Trophoblast cell (in vitro differentiated cells and primary cell): ENCODE measurements around the gene CAMK1G.

Experiments used
- DNase-seq, 2 donors: peaks; one replicate each; pipeline ENCODE4 v3.0.0-alpha.2; 2016
- H2AFZ ChIP-seq: 2 replicates; pipeline ENCODE4 v1.6.1; 2013; ENCODE audit warnings: low read length, moderate library complexity, mild to moderate bottlenecking; ENCODE audit not compliant: insufficient read depth, poor library complexity
- H2AK5ac ChIP-seq: 2 replicates; pipeline ENCODE4 v1.6.1; 2013; ENCODE audit warnings: mild to moderate bottlenecking, low read length
- H2BK120ac ChIP-seq: 2 replicates; pipeline ENCODE4 v1.6.1; 2013; ENCODE audit warnings: low read length, mild to moderate bottlenecking, moderate library complexity; ENCODE audit not compliant: insufficient read depth, poor library complexity
- H2BK12ac ChIP-seq: 2 replicates; pipeline ENCODE4 v1.6.1; 2013; ENCODE audit warnings: mild to moderate bottlenecking, low read length, moderate library complexity
- H2BK5ac ChIP-seq: 2 replicates; pipeline ENCODE4 v1.6.1; 2013; ENCODE audit warnings: low read length, low read depth, moderate library complexity, mild to moderate bottlenecking; ENCODE audit not compliant: poor library complexity
- H3K14ac ChIP-seq: 2 replicates; pipeline ENCODE4 v1.6.1; 2013; ENCODE audit warnings: mild to moderate bottlenecking, low read length
- H3K18ac ChIP-seq: 2 replicates; pipeline ENCODE4 v1.6.1; 2013; ENCODE audit warnings: mild to moderate bottlenecking, low read length
- H3K23ac ChIP-seq: 2 replicates; pipeline ENCODE4 v1.6.1; 2013; ENCODE audit warnings: low read length
- H3K27ac ChIP-seq: 2 replicates; pipeline ENCODE4 v1.5.1; 2013; ENCODE audit warnings: low read depth, mild to moderate bottlenecking, inconsistent platforms, low read length, moderate library complexity
- H3K27me3 ChIP-seq: 2 replicates; pipeline ENCODE4 v1.6.1; 2013; ENCODE audit warnings: inconsistent platforms, mild to moderate bottlenecking, low read length, moderate library complexity; ENCODE audit not compliant: insufficient read depth
- H3K36me3 ChIP-seq, 2 experiments: 1 replicate in 1 of 2; 2 replicates in 1 of 2; pipeline ENCODE4 v1.6.1; 2013; ENCODE audit warnings: low read length in 2 of 2, mild to moderate bottlenecking in 2 of 2, moderate library complexity in 1 of 2; ENCODE audit not compliant: insufficient read depth in 2 of 2, control insufficient read depth in 1 of 2
- H3K4ac ChIP-seq: 2 replicates; pipeline ENCODE4 v1.6.1; 2013; ENCODE audit warnings: low read depth, mild to moderate bottlenecking, low read length, moderate library complexity
- H3K4me1 ChIP-seq, 2 experiments: 1 replicate in 1 of 2; 2 replicates in 1 of 2; pipeline ENCODE4 v1.6.1; 2013; ENCODE audit warnings: low read length in 2 of 2, mild to moderate bottlenecking in 2 of 2, moderate library complexity in 1 of 2; ENCODE audit not compliant: insufficient read depth in 2 of 2, control insufficient read depth in 1 of 2
- H3K4me2 ChIP-seq: 2 replicates; pipeline ENCODE4 v1.6.1; 2013; ENCODE audit warnings: inconsistent platforms, mild to moderate bottlenecking, low read length, moderate library complexity
- H3K4me3 ChIP-seq: 2 replicates; pipeline ENCODE4 v1.5.1; 2013; ENCODE audit warnings: mild to moderate bottlenecking, low read depth, low read length, inconsistent platforms
- H3K79me1 ChIP-seq: one replicate; pipeline ENCODE4 v1.6.1; 2013; ENCODE audit warnings: low read length
- H3K79me2 ChIP-seq: 2 replicates; pipeline ENCODE4 v1.6.1; 2013; ENCODE audit warnings: low read length, mild to moderate bottlenecking; ENCODE audit not compliant: control insufficient read depth, insufficient read depth, poor library complexity
- H3K9ac ChIP-seq: 2 replicates; pipeline ENCODE4 v1.6.1; 2013; ENCODE audit warnings: mild to moderate bottlenecking, low read length
- H3K9me3 ChIP-seq: 2 replicates; pipeline ENCODE4 v1.6.1; 2013; ENCODE audit warnings: low read depth, mild to moderate bottlenecking, control low read depth, inconsistent platforms, low read length; ENCODE audit not compliant: insufficient read depth
- H4K12ac ChIP-seq: 2 replicates; pipeline ENCODE4 v1.6.1; 2013; ENCODE audit warnings: low read depth, mild to moderate bottlenecking, low read length, moderate library complexity
- H4K8ac ChIP-seq: 2 replicates; pipeline ENCODE4 v1.6.1; 2013; ENCODE audit warnings: low read depth, mild to moderate bottlenecking, low read length, moderate library complexity
- H4K91ac ChIP-seq: one replicate; pipeline ENCODE4 v1.6.1; 2013; ENCODE audit warnings: low read depth, mild to moderate bottlenecking, low read length, moderate library complexity
- WGBS: extraction: QIAGEN DNeasy Blood & Tissue Kit; methylation state at CpG from one replicate; pipeline ENCODE4 v1.1.7; 2013; ENCODE audit warnings: missing lambda C conversion rate; ENCODE audit not compliant: insufficient read length, insufficient coverage; ENCODE audit errors: extremely low coverage; 5-methylcytosine and 5-hydroxymethylcytosine counted together

Gene CAMK1G

DNA sequence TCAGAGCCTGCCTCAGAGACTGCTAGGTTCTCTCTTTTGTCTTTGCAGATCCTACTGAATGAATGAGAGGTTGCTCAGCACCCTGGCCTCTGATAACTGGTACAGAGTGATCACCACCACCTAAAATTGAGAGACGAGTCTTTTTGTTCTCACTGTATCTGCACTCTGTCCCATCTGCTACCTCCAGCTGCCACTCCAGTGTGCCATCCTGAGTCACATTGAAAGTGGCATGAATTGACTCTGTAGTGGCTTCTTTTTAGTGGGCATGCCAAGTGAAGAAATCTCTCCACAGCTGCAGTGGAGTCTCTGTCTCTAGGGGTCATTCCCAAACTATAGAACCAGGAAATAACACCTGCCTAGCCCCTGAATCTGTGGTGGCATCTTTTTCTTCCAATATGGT, 14.7 kb downstream of the CAMK1G start:
- Histone ChIP-seq H3K36me3 (peaks cover 8 to 19% of the 10 kb centered on the region in 2 experiments), H2BK120ac (no peak overlapping the region), H3K27ac (no peak overlapping the region), H3K9me3 (no peaks in the 10 kb centered on the region), H2BK12ac (no peak overlapping the region), H3K79me1 (no peaks in the 10 kb centered on the region), H2BK5ac (no peak overlapping the region), H4K91ac (no peak overlapping the region), H3K18ac (no peak overlapping the region), H3K9ac (no peak overlapping the region), H3K4ac (no peak overlapping the region), H3K4me3 (no peak overlapping the region), H3K27me3 (no peaks in the 10 kb centered on the region), H3K79me2 (no peaks in the 10 kb centered on the region), H4K8ac (no peak overlapping the region), H3K4me1 (no peaks in the 10 kb centered on the region), H2AFZ (no peak overlapping the region), H3K14ac (no peak overlapping the region), H4K12ac (no peak overlapping the region), H3K23ac (no peak overlapping the region), H2AK5ac (no peak overlapping the region), H3K4me2 (no peak overlapping the region)
- DNase-seq, result no peak
- WGBS, result no CpG with 5 or more reads among the region's 1 CpG

DNA sequence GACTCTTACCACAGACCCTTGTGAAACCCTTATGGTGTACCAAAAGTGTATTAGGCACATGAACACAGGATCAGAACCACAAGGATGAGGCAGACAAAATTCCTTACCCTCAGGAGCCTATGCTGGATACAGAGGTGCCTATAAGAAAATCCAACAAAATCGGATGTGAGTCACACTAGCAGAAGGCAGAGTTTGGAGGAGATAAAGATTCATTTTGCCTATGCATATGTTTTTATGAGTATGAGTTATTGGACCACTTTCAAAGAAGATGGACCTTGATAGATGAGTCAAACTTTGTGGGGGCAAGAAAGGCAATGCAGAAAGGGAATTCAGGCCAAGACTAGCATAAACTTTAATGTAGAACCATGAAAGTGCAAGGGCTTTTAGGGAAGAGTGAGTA, 17.0 kb downstream of the CAMK1G start:
- no peak overlapping the region for H3K18ac ChIP-seq

DNA sequence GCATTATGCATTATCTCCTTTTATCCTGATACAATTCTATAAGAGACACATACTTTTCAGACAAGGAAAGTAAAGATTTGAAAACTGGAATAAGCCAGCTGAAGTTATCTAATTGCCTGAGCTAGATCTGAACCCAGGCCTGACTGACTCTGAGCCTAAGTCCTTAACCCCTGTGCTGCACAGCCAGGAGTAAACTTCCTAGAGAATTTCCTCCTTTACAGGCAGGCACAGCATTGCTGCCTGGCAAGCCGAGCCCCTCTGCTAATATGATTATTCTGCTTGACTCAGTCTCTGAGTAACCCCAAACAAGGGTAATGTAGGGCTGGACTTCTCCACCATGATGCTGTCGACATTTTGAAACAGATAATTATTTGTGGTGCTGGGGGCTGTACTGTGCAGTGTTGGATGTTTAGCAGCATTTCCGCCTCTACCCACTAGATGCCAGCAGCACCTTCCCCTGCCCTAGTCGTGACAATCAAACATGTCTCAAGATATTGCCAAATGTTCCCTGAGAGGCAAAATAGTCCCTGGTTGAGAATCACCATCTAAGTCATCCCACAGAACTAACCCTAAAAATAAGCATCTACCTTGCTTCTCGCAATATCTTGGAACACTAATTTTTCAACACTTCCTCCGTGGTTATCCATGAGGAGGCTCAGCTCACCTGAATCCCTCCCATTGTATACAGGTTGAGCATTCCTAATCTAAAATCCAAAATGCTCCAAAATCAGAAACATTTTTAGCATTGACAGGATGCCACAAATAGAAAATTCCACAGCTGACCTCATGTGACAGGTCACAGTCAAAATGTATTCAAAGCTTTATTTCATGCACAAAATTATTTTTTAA, 18.5 kb downstream of the CAMK1G start:
- H3K27ac ChIP-seq, result no peak overlapping the region
- no peak overlapping the region for H2AFZ ChIP-seq
- H4K12ac ChIP-seq, result no peak overlapping the region
- H4K91ac ChIP-seq, result no peak overlapping the region
- peaks cover under 1 to 3% of the 10 kb centered on the region in 2 experiments for H3K4me1 ChIP-seq
- no peak overlapping the region for H3K4me2 ChIP-seq
- no peak overlapping the region for H2AK5ac ChIP-seq
- H2BK120ac ChIP-seq, result no peak overlapping the region
- H3K4me3 ChIP-seq, result no peak overlapping the region
- H2BK12ac ChIP-seq, result no peak overlapping the region
- no peaks in the 10 kb centered on the region for H3K79me2 ChIP-seq
- H3K14ac ChIP-seq, result no peak overlapping the region
- H3K36me3 ChIP-seq, result peaks cover 20 to 44% of the 10 kb centered on the region in 2 experiments
- H3K4ac ChIP-seq, result no peak overlapping the region
- no peak overlapping the region for H3K9ac ChIP-seq
- DNase-seq, result peak in 1 of 2 donors; percentile 49
- no peak overlapping the region for H3K18ac ChIP-seq
- H4K8ac ChIP-seq, result no peak overlapping the region
- H3K79me1 ChIP-seq, result no peaks in the 10 kb centered on the region
- H3K23ac ChIP-seq, result no peak overlapping the region
- WGBS, result no CpG with 5 or more reads among the region's 6 CpGs
- H2BK5ac ChIP-seq, result no peak overlapping the region
- H3K9me3 ChIP-seq, result no peaks in the 10 kb centered on the region
- no peaks in the 10 kb centered on the region for H3K27me3 ChIP-seq

More for the DNA sequence above, 17.0 kb downstream of the CAMK1G start:
- Histone ChIP-seq H3K9ac (no peak overlapping the region), H3K79me1 (no peaks in the 10 kb centered on the region), H3K4me2 (no peak overlapping the region), H2AFZ (no peak overlapping the region), H3K14ac (no peak overlapping the region), H3K79me2 (no peaks in the 10 kb centered on the region), H4K8ac (no peak overlapping the region), H4K12ac (no peak overlapping the region), H3K27me3 (no peaks in the 10 kb centered on the region), H3K4me3 (no peak overlapping the region), H3K9me3 (no peaks in the 10 kb centered on the region), H2BK12ac (no peak overlapping the region), H3K4me1 (no peaks in the 10 kb centered on the region), H3K23ac (no peak overlapping the region), H3K36me3 (peaks cover 16 to 38% of the 10 kb centered on the region in 2 experiments), H2AK5ac (no peak overlapping the region), H2BK5ac (no peak overlapping the region), H4K91ac (no peak overlapping the region), H3K4ac (no peak overlapping the region), H2BK120ac (no peak overlapping the region), H3K27ac (no peak overlapping the region)
- no peak for DNase-seq
- no CpG with 5 or more reads among the region's 1 CpG for WGBS

DNA sequence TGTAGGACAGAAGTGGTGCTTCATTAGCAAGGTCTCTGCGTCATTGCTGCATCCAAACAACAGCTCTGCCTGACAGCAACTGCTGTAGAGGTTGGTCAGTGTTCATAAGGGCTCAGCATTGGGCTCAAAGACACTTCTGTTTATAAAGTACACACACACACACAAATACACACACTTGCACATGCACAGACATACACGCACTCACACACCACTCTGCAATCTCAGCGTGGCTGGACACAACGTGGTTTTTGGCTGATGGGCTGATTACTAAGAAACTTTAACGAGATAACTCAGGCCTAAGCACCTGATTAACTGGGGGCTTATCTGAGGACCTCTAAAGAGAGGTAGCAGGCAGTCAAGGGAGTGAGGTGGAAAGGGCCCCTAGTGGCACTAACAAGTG, 20.4 kb downstream of the CAMK1G start:
- no peaks in the 10 kb centered on the region for H3K79me1 ChIP-seq
- no peak overlapping the region for H3K4ac ChIP-seq
- H2AK5ac ChIP-seq, result no peak overlapping the region
- H3K18ac ChIP-seq, result no peak overlapping the region
- no peak overlapping the region for H4K91ac ChIP-seq
- H3K4me2 ChIP-seq, result no peak overlapping the region
- no peaks in the 10 kb centered on the region for H3K27me3 ChIP-seq
- no peak for DNase-seq
- no peak overlapping the region for H2BK120ac ChIP-seq
- no peak overlapping the region for H2BK12ac ChIP-seq
- peaks cover 33 to 56% of the 10 kb centered on the region in 2 experiments for H3K36me3 ChIP-seq
- no peak overlapping the region for H3K27ac ChIP-seq
- no peak overlapping the region for H3K4me3 ChIP-seq
- no peak overlapping the region for H2BK5ac ChIP-seq
- no peak overlapping the region for H3K23ac ChIP-seq
- WGBS, result no CpG with 5 or more reads among the region's 5 CpGs
- no peak overlapping the region for H4K8ac ChIP-seq
- no peak overlapping the region for H3K14ac ChIP-seq
- no peaks in the 10 kb centered on the region for H3K9me3 ChIP-seq
- H4K12ac ChIP-seq, result no peak overlapping the region
- H3K9ac ChIP-seq, result no peak overlapping the region
- H3K79me2 ChIP-seq, result no peaks in the 10 kb centered on the region
- H3K4me1 ChIP-seq, result peaks cover 7 to 9% of the 10 kb centered on the region in 2 experiments
- no peak overlapping the region for H2AFZ ChIP-seq
